HG03175 (cell line): Measurements from ENCODE around the gene CEP72.

Experiments used
- ATAC-seq: cut with Tn5 transposase; IDR thresholded peaks from one replicate; pipeline ENCODE4 v1.9.1; 2021; ENCODE audit warnings: mild to moderate bottlenecking, moderate library complexity; ENCODE audit not compliant: unreplicated experiment

CEP72 gene

DNA sequence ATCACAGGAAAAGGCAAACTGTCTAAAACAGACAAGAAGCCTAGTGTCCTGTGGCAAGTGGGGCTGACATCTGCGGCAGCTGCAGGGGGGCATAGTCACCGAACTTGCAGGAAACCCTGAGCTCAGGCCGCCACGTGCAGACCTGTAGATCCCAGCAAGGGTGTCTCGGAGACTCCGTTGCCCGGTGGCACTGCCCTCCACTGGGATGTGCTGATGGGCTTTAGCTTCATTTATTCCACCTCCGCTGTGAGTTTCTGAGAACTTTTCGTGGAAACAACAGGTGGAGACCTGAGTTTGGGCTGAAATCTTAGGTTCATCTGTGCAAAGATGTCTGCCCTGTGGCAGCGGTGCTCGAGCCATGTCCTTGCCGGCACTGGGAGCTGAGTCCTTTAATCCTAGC is 22.1 kb downstream of the CEP72 start:
- ATAC-seq: no peak

DNA sequence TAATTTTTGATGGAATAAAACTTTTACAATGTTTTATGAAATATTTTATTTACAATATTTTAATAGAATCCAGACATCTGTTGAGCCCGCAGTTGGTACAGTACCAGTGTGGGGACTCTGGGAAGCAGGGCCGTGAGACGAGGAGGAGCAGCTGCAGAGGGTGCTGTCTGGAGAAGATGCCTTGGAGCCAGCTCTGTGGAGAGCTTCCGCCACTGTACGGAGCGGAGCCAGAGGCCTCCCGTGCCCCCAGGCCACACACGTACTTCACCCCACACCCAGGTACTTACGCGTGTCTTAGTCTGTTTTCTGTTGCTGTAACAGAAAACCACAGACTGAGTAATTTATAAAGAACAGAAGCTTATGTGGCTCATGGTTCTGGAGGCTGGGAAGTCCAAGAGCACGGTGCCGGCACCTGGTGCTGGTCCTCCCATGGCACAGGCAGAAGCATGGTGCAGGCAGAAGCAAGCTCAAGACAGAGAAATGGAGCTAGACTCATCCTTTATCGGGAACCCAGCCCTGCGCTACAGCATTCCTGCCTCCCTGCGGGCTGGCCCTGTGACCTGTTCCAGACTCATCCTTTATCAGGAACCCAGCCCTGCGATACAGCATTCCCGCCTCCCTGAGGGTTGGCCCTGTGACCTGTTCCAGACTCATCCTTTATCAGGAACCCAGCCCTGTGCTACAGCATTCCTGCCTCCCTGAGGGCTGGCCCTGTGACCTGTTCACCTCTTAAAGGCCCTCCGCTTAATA is 23.3 kb downstream of the CEP72 start:
- ATAC-seq: no peak

DNA sequence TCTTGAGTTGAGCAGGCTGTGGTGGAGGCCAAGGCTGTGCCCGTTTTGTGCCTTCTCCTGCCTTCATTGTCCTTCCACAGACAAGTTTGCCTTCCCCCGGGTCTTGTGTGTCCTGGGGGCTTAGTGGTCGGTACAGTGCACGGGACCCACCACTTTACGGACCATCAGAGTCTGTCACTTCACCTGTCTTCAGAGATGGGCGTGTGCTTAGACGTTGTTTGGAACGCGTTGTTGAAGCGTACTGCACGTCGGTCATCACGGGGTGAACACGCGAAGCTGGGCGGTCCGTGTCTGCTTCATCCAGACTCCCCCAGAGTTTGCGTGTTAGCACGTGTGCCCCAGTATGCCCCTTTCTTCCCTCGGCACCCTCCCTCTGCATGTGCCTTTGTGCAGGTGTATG is 24.8 kb downstream of the CEP72 start:
- no peak for ATAC-seq

DNA sequence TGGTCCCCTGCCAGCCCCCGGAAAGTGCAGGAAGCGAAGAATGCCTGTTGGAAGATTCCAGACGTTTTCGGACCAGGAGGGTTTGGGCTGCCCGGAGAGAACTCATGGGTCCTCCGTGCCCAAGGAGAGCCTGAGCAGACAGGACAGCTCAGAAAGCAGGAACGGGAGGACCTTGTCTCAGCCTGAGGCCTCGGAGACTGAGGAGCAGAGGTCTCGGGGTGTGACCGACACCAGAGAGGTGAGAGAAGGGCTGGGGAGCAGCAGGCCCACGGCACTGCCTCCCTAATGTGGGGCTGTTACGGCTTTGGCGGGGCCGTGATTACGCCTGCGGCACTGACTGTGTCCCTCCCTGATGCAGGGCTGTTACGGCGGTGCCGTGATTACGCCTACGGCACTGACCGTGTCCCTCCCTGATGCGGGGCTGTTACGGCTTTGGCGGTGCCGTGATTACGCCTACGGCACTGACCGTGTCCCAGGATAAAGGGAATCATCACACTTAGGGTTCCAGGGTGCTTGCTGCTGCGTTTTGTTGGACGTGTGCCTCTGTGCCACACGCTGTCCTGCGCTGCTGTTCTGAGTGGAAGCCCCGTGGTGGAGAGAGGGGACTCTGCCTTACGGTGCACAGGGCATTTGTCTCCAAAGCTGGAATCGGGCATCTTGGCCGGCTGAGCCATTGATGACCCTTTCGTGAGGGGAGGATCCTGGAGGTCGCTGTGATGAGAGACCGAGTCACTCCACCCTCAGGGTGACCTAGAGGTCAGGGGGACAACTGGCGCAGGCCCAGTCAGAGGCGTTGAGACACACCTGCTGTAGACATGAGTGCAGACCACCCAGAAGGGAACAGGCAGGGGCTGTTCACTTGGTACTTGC is 25.7 kb downstream of the CEP72 start:
- no peak for ATAC-seq

DNA sequence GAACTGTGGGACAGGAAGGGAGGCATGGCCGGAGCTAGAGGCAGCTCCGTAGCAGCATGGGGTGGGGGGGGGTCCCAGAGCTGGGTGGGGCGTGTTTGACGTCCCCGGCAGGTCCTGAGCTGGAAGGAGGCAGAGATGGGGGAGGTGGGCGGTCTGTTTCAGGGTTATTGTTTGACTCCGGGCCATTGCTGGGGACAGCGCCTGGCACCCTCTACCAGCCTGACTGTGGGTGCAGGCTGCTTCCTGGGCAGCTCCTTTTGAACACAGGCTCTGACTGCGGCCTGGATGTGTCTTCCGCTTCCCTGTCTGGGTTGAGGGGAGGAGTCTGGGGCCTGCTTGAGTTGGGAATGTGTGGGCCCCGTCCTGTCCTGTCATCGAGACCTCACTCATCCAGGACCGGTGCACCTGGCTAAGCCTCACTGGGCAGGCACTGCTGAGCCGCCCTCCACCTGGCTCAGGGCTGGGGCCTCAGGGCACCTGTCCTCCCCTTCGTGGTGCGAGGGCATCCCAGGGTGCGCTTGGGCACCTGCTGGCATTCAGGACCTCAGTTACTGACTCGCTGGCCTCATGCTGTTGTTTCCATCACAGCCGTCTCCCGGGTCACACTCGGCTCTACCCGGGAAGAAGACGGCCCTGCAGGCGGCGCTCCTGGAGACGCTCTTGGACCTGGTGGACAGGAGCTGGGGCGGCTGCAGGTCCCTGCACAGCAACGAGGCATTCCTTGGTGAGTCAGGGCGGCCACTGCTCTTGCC is 26.5 kb downstream of the CEP72 start:
- ATAC-seq: no peak

DNA sequence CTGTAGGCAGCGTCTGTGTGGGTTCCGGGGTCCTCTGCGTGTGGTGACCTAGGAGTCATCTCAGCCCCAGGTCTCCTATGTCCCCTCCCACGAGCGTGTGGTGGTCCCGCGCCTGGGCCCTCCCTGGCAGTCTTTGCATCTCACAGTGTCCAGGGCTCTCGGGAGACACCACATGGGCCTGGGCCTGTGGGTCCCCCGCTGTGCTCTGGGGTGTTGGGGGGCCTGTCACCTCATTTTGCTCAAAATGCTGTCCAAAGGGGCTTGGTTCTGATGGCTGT is 27.1 kb downstream of the CEP72 start:
- no peak for ATAC-seq

DNA sequence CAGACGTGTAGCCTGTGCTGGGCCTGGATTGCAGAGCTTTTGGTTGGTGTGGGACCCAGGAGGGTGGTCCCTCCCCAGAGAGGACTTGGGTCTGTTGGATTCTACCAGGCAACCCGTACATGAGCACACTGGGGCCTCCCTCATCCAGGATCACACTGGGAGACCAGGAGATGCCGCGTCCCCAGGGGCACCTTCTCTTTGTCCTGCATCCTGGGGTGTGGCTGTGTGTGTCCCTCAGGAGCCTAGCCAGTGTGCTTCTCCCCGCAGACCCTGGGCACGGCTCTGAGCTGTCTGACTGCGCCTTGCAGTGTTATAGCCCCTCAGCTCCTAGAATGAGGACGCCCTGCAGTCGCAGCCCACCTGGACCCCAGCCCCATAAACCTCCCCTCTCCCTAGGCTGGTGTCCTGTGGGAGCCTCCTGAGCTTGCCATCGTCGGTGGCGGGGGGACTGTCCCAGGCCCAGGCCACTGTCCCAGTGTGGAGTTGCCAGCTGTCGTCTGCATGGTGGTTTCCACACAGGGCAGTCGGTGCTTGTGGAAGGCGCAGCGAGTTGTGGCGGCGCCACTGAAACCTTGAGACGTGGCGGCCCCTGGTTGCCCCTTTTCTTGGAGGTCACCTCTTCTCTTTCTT is 27.6 kb downstream of the CEP72 start:
- ATAC-seq: no peak

DNA sequence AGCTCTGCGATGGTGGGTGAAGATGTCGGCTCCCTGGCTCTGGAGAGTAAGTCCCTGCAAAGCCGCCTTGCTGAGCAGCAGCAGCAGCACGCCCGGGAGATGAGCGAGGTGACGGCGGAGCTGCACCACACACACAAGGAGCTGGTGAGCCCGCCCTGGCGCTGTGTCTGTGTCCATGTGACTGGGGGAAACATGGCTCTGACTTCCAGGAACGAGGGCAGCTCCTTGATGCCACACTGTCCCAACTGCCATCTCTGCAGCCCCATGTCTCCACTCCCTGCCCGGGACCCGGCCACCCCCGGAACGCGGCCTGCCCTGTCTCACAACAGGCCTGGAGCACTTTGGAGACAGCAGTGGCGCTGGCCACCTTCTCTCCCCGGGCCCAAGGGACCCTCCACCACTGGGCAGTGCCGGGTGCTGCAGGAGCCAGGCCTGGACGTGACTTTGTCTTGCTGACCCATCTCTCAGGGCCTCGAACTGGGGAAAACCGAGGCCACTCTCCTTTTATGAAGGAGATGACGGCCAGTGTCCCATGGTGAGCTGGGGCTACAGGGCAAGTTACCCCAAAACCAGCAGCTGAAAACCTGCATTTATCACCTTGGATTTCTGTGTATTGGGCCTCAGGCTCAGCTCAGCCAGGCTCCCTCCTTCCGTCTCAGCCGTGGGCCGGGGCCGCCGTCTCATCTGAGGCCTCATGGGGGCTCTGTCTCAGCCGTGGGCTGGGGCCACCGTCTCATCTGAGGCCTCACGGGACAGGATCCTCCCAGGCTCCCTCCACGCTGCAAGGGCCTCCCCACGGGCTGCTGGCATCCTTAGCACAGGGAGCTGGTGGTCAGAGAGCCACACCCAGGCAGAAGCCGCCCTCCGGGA is 28.6 kb downstream of the CEP72 start:
- ATAC-seq: no peak

DNA sequence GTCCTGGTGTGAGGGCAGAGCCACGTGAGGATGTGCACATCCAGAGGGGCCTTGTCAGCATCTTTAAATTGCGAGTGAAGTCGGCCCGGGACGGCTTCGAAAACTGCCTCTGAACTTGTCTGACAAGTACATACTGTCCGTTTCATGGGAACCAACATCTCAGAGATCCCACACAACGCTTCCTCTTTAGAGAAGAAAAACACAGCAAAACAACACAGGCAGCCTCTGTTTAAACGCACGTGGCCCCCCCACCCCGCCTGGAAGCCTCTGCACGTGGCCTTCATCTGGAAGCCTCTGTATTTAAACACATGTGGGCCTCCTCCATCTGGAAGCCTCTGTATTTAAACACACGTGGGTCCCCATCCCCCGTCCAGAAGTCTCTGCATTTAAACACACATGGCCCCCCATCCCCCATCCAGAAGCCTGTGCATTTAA is 29.2 kb downstream of the CEP72 start:
- ATAC-seq: no peak

DNA sequence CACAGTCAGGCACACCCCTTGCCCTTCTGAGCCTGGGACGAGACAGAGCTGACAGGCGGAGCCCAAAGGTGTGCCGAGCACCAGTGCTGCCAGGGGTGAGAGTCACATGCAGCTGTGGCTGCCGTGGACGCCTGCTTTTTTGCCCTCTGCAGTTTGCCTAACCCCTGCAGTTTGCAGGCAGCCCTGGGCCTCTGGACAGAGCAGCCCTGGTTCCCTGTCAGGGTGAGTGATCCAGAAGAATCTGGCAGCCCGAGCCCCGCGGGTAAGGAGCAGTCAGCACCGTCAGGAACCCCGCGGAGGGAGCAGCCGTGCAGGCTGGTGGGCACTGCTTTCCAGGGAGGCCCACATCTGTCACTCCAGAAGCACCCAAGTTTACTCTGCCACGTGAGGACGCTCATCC is 30.3 kb downstream of the CEP72 start:
- ATAC-seq: no peak

DNA sequence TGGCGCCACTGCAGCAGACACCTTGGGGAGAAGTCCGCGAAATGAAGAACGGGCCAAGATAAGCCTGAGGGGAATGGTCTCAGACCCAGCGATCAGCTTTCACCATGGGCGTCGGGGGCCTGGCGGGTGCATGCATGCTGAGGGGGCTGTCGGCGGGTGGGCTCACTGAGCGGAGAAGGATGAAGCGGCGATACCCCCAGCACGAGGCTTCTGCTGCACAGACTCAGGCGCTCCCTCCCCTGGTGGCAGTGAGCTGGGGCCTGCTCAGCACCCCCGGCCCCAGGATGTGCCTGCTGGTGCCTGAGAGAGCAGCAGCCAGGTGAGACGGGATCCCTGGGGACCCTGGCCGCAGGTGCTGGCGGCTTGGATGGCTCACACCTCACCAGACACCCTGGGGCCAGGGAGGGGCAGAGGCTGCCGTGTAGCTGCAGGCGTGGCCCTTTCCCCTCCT is 31.2 kb downstream of the CEP72 start:
- no peak for ATAC-seq

DNA sequence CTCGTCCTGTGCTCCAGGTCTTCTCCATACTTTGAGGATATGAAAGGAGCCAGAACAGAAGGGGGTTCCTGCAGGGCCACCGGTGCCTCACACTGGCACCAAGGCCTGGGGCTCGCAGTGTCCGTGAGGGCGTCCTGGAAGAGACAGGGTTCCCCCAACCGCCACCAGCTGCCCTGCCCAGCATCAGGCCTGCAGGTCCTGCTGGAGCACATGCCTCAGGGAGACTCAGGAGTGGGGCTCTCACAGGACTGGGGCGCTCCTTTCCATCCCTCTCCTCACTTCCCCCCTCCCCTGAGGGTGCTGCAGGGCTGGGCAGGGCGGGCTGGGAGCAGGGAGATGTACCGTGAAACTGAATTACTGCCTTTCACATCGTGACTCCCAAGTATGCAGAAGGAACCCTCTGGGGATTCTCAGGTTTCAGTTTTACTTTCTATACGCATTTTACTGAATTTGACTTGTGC is 31.7 kb downstream of the CEP72 start:
- ATAC-seq: no peak

DNA sequence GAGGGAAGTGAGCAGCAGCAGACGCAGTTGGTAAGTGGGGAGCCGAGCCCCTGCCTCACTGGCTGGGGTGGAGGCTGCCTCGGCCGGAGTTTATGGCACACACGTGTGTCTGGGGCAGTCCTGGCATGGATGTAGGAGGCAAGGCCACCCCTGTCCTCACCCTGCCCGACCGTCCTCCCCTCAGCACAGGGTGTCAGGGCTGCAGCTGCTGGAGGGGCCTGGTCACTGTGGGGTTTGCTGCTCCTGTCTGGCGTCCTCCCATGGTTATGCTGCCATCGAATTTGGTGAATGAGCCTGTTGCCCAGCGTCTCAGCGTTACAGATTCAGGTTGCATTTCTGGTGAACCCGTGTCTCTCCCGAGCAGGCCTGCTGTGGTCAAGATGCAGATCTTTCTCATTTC is 32.4 kb downstream of the CEP72 start:
- ATAC-seq: no peak

DNA sequence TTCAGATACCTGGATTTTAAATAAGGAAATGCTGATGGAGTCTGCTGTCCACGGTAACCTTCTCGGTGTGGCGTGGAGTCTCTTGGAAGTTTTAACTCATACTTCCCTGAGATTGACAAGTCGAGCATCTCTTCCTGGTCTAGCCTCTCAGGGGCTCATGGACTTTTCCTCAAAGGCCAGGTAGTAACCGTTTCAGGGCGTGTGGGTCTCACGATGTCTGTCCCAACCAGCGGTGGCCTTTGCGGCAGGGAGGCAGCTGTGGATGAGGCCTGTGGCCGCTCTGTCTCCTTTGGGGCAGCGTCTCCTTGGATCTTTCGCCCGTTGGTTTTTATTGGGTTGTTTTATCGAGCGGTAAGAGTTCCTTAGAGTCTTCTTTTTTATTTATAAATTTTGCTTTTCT is 32.8 kb downstream of the CEP72 start:
- no peak for ATAC-seq

DNA sequence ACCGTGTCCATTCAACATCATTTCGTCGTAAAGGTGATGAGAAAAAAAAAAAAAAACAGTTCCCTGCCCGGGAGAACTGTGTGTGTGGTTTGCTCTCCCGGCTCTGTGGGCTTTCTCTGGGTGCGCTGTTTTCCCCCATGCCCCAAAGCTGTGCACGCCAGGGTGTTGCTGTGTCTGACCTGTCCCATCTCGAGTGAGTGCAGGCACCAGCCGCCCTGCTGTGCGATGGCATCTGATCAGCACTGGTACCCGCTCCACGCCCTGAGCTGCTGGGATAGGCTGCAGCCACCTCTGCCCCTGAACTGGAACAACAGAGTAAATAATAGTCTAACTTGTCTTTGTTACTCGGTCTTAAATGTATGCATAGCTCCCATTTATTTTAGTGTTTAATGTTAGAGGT is 33.3 kb downstream of the CEP72 start:
- ATAC-seq: no peak

DNA sequence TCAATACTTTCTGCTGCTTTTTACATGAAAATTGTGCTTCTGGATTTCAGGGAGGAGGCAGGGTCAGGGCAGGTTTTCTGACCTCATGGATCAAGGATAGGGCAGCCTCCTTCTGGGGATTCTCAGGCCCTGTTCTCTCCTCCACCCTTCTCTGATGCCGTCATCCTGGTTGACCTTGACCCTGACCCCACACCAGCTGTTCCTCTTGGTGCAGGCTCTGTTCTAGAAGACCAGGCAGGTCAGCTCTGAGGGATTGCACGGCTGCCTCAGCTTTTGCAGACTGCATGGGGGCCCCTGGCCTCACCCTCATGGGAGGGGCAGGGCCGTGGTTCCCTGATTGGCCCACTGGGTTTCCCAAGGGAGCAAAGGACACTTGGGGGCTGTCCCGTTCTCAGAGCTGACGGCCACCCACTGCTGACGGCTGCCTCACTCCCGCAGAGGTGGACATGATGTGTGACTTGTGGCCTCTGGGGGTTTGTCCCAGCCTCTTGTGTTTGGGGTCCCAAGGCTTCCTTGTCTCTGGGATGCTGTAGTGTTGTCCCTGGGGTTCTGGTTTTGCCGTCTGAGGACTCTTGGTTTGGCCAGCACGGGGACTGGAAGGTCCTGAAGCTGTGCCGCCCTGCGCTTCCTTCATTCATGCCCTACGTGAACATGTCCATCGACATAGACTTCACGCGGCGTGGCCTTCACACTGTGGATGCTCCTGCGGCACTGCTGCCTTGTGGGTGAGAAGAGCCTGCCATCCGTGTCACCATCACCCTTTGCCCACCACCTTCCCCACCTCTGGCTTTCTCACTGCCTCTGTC is 34.5 kb downstream of the CEP72 start:
- no peak for ATAC-seq

DNA sequence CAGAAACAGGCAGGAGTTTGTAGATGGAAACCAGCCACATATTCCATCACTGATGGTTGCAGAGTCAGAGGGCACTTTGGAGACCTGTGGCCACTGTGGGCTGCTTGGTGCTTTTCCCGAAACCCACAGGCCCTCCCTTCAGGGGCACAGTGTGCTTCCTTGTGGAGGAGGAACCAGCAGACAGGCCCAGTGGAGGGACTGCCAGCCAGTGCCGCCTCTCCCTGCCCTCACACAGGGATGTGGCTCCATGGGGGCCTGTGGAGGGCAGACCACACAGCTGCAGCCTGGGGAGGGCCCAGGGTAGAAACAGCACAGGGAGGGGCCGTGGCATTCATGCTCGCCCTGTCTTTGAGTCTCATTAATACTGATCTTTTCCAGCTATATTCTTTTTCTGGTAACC is 35.2 kb downstream of the CEP72 start:
- no peak for ATAC-seq

DNA sequence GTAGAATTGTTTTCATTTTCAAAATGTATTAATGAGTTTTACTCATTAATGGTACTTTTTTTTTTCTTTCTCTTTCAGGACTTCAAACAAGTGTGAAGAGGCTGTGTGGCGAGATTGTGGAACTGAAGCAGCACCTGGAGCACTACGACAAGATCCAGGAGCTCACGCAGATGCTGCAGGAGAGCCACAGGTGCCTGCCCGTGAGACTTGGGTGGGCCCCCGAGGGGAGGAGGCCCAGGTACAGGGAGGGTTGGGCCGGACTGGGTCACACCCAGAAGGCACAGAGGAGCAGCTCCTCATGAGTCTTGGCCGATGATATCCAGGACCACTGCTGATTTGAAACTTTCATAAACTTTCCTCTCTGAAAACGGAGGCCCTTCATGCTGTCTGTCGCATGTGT is 35.6 kb downstream of the CEP72 start:
- ATAC-seq: no peak

DNA sequence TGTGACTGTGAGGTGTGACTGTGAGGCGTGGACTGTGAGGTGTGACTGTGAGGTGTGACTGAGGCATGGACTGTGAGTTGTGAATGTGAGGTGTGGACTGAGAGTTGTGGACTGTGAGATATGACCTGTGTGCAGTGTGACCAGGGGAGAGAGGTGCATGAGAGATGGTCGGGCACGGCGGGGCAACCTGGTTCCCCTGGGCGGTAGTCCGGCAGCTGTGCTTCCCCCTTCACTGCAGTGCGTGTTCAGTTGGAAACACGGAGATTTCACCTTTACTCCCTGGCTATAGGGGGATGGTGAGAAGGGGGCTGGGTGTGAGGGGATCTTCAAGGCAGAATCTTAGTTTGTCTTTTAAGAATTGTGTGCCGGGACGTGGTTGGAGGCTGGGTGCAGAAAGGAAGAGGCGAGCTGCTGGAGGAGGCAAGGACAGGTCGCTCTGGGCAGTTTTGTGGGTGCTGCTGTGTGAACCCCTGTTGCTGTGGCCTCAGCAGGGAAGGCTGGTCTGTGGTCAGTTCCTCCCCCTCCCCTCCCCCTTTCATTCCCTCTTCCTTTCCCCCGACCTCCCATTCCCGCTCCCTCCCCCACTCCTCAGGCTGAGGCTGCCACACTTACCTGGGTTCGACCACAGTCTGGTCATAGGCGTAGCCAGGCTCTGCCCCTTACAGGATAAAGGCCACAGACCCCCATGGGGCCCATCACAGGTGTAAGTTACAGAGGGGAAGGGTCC is 39.3 kb downstream of the CEP72 start:
- no peak for ATAC-seq
